ENCODE results near the gene BRCC3.

The BRCC3 gene

DNA sequence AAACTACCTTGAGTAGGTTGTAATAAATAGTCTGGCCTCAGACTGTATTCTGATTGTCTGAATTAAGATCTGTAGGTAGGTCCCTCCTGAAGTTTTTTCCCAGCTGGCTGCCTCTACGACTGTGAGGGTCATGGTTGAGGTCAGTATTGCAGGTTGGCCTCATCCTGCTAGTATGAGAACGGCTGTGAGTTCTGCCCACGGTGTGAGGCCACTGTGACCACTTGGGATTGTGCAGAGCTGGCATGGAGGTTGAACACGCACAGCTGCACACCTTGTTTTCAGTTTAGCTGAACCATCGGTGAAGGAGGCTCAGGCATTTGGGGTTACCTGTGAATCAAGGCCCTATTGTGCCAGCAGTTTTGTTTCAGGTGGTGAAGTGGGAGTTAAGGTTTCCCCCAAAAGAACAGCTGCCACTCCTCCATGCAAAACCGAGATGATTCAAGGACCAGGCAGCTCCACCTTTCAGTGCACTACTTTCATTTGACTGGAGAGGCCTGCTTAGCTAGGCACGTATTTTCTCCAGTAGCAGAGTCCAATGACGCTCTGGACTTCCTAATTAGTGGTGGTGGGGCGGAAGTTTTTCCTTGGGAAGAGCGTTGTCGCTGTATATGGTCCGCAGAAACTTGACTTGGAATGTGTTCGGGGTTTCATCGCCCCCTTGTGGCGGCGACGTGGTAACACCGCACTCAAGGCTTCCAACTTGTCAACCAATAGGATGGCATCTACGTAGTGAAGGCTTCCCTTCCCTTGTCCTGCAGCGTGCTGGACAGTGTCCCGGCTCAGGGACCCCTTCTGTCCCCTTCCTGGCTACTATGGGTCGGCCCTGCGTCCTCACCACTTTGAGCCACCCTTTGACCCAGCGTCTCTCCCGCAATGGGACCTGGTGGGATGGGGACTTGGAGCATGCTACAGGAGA, 14.2 kb upstream of the BRCC3 start:
- H3K4me3 ChIP-seq (ENCODE audit: low read length) = peak overlapping the region; percentile 33
- TF ChIP-seq, protein P1, sequence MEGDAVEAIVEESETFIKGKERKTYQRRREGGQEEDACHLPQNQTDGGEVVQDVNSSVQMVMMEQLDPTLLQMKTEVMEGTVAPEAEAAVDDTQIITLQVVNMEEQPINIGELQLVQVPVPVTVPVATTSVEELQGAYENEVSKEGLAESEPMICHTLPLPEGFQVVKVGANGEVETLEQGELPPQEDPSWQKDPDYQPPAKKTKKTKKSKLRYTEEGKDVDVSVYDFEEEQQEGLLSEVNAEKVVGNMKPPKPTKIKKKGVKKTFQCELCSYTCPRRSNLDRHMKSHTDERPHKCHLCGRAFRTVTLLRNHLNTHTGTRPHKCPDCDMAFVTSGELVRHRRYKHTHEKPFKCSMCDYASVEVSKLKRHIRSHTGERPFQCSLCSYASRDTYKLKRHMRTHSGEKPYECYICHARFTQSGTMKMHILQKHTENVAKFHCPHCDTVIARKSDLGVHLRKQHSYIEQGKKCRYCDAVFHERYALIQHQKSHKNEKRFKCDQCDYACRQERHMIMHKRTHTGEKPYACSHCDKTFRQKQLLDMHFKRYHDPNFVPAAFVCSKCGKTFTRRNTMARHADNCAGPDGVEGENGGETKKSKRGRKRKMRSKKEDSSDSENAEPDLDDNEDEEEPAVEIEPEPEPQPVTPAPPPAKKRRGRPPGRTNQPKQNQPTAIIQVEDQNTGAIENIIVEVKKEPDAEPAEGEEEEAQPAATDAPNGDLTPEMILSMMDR (conservative IDR thresholded peaks at IDR 0.05; ENCODE audit: low read length) = peak; percentile 72
- peak; percentile 70 for DNase-seq (ENCODE audit: low read depth)

GRCh38 chrX:155061760-155062159, 9.5 kb upstream of the BRCC3 start:
- no peak overlapping the region for H3K4me3 ChIP-seq (ENCODE audit: low read length)
- TF ChIP-seq, protein P1 (conservative IDR thresholded peaks at IDR 0.05; ENCODE audit: low read length) = no peak
- no peak for DNase-seq (ENCODE audit: low read depth)

GRCh38 chrX:155065035-155065734, 6.1 kb upstream of the BRCC3 start:
- no peak overlapping the region for H3K4me3 ChIP-seq (ENCODE audit: low read length)

DNA sequence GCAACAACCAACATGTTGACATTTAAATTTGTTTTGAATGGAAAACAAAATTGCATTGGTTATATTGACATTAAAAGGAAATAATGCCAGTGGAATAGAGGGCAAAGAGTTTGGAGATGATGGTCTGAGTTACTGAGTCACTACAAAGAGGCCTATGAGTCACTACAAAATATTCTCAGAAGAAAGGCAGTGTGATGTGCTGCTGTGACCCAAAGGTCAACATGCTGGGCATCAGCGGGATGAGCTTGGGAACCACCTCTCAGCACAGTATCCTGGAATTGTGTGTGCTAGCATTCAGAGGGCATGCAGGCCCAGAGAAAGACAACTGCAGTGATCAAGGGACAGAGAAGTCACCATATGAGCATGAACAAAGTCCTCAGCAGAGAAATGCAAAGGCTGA, 3.1 kb upstream of the BRCC3 start:
- H3K4me3 ChIP-seq (ENCODE audit: low read length) = no peak overlapping the region
- TF ChIP-seq, protein P1 (conservative IDR thresholded peaks at IDR 0.05; ENCODE audit: low read length) = no peak
- peak; percentile 45 for DNase-seq (ENCODE audit: low read depth)

More at GRCh38 chrX:155065035-155065734, 6.1 kb upstream of the BRCC3 start:
- TF ChIP-seq, protein P1 (conservative IDR thresholded peaks at IDR 0.05; ENCODE audit: low read length) = no peak
- peak; percentile 34 for DNase-seq (ENCODE audit: low read depth)

DNA sequence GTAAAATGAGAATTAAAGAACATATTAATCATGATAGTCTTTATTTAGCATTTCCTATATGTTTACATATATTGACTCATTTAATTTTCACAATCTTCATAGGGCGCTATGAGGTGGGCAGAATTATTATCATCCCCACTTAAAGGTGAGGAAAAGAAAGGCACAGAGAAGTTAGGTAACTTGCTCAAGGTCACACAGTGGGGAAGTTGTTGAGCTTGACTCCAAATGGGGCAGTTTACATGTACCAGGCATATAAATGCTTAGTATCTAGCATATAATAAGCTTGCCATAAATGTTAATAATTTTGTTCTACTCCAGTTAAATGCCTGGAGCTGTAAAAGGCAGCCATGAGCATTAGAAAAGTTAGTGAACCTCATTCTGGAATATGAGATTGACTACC, 1.9 kb upstream of the BRCC3 start:
- no peak for DNase-seq (ENCODE audit: low read depth)
- H3K4me3 ChIP-seq (ENCODE audit: low read length) = peak overlapping the region; percentile 66; the same call in 1 of the 2 replicates
- TF ChIP-seq, protein P1 (conservative IDR thresholded peaks at IDR 0.05; ENCODE audit: low read length) = no peak

- no peak for DNase-seq (ENCODE audit: low read depth)
- peak overlapping the region; percentile 66 for H3K4me3 ChIP-seq (ENCODE audit: low read length)
- TF ChIP-seq, protein P1 (conservative IDR thresholded peaks at IDR 0.05; ENCODE audit: low read length) = no peak
These were observed 1.3 kb upstream of the BRCC3 start for GRCh38 chrX:155070038-155070437.

Data from AG10803 (cell line).